Activated CD4-positive, alpha-beta memory T cell treated with anti-CD3 and anti-CD28 coated beads for 36 hours (primary cell): Measurements from ENCODE around the gene PLA1A. TPM values are rescaled to one million over a fixed set of nuclear protein-coding genes. Genes with fewer than 3 reads are reported as not detected.
A peak's percentile ranks its signal among the peaks of the same experiment; 100 is the strongest.

ENCODE experiments used
- CTCF ChIA-PET: fragments of 350-600 bp; sonication (Branson Sonifier 250); formaldehyde crosslinking; loops from one replicate; lab custom pipeline; 2021; ENCODE audit warnings: antibody characterized with exemption, inconsistent platforms; lab: Charles Lee
- POLR2A ChIA-PET: fragments of 350-600 bp; sonication (Branson Sonifier 250); formaldehyde crosslinking; loops from one replicate; lab custom pipeline; 2021; ENCODE audit warnings: antibody characterized with exemption; lab: Charles Lee
- DNase-seq: peaks from one replicate; pipeline ENCODE4 v3.0.0-alpha.2; 2020
- H3K27ac Mint-ChIP-seq: one replicate; pipeline ENCODE4 v1.8.0; 2021; ENCODE audit warnings: mixed read lengths
- H3K27me3 Mint-ChIP-seq: one replicate; pipeline ENCODE4 v1.8.0; 2021; ENCODE audit warnings: mixed read lengths
- H3K36me3 Mint-ChIP-seq: one replicate; pipeline ENCODE4 v1.8.0; 2021; ENCODE audit warnings: mixed read lengths
- H3K4me1 Mint-ChIP-seq: one replicate; pipeline ENCODE4 v1.8.0; 2021; ENCODE audit warnings: low read depth, mixed read lengths
- H3K4me3 Mint-ChIP-seq: one replicate; pipeline ENCODE4 v1.8.0; 2021; ENCODE audit warnings: mild to moderate bottlenecking, mixed read lengths
- H3K9me3 Mint-ChIP-seq: one replicate; pipeline ENCODE4 v1.8.0; 2021; ENCODE audit warnings: mixed read lengths
- intact Hi-C: fragments of 100-400 bp; cut with micrococcal nuclease; formaldehyde crosslinking; loops from one replicate; pipeline ENCODE4 v1.15.1; 2023
- total RNA-seq, 2 experiments: library from RNA; stranded (reverse); gene quantifications; one replicate each; pipeline ENCODE4 v1.2.3, GENCODE V29; 2021

The PLA1A gene
- total RNA-seq, 2 experiments from 2014 or later, result 0.31 to 0.34 TPM

DNA sequence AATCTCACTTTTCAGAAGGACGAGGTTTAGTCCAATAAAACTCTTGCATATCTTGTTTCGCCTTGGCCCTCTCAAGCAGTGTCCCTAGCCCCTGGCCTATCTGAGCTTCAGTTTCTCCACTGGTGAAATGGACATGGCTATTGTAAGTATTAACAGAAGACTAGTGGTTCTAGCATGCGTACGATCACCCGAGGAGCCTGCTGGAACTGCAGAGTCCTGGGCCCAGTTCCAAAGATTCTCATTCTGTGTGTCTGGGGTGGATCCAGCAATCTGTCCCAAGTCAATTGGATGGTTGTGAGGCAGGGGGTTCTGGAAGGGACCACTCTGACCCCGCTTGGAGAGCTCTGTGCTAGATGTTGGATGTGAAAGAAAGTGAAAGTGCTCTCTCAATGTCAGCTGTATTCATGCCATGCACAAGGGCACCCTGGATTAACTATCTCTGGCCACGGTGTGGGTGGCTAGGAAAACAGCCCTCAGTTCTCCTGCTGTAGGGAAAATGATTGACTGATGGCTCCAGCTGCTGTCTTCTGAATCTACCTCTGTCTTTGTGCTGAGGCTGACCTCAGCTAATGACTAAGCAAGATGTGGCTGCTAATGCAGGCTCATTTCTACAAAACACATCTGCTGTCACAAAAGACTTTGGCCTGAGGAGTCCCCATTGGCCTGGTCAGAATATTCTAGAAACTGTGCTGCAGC, 1.9 kb upstream of the PLA1A start:
- H3K27ac Mint-ChIP-seq, result no peak overlapping the region
- no peaks in the 10 kb centered on the region for H3K36me3 Mint-ChIP-seq
- ChIA-PET CTCF (no interaction called here), POLR2A (no interaction called here)
- no peak for DNase-seq
- H3K4me1 Mint-ChIP-seq, result peaks cover 21% of the 10 kb centered on the region
- peaks cover 2% of the 10 kb centered on the region for H3K27me3 Mint-ChIP-seq
- peaks cover under 1% of the 10 kb centered on the region for H3K9me3 Mint-ChIP-seq
- H3K4me3 Mint-ChIP-seq, result no peak overlapping the region
- intact Hi-C loops, result no loop called here

DNA sequence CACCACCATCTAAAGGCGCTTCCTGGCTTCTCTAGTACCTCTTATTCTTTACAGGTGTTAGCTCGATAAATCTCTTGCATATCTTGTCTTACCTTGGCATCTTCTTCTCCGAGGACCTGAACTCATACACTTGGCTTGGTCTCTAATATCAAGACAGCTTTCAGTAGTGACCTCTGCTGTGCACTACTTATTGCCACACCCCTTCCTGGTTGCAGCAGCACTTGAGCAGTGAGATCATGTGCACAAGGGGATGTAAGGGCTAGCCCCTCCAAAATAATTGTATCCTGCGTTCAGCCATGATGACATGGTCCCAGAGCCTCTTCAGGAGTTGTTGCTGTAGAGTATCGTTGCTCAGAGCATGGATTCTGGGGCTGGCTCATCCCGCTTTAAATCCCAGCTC, 1.3 kb upstream of the PLA1A start:
- DNase-seq, result no peak
- Mint-ChIP-seq H3K4me1 (peaks cover 24% of the 10 kb centered on the region), H3K36me3 (no peaks in the 10 kb centered on the region), H3K4me3 (no peak overlapping the region), H3K9me3 (no peaks in the 10 kb centered on the region), H3K27me3 (peaks cover 2% of the 10 kb centered on the region), H3K27ac (no peak overlapping the region)
- CTCF ChIA-PET, result no interaction called here
- intact Hi-C loops, result no loop called here
- POLR2A ChIA-PET, result no interaction called here

DNA sequence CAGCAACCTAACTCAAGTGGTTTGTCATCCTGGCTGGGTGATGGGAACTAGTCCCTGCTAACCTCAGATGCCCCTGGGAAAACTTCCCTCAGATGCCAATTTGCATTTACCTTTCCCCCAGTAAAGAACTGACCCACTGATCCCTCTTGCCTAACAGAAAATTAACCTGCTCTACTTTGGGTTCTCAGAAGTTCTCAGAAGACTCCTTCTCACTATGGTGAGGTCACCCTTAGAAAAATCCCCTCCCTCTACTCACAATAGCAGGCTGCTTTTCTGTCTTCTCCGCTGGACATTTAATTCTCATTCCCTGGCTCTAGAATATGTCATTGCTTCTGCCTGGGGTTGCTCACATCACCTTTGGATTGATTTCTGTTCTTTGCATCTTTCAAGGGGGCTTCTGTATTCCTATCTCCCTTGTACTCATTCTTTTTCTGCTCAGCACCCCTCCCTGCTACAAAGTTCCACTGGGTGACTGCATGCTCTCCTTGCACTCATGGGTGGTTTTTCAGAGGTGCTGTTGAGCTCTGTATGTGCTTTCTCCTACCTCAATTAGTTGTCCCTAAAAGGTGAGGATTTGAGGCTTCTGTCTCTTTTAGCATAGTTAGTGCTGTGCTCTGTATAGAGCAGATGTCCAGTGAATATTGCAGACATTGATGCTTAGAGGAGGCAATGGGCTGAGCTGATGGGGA, 869 bp downstream of the PLA1A start:
- Mint-ChIP-seq H3K27me3 (no peaks in the 10 kb centered on the region), H3K4me1 (peaks cover 24% of the 10 kb centered on the region), H3K9me3 (no peaks in the 10 kb centered on the region), H3K36me3 (no peaks in the 10 kb centered on the region), H3K4me3 (no peak overlapping the region), H3K27ac (no peak overlapping the region)
- ChIA-PET CTCF (interaction anchor here (2.6 to 4.1 kb wide), 2 partner anchors 77 to 82 kb away, joined by 7 to 27 read pairs; no protein-coding TSS in a partner anchor), POLR2A (no interaction called here)
- no peak for DNase-seq
- intact Hi-C loops, result loop anchor here (1.0 kb wide), 2 partner anchors 41 to 45 kb away; no protein-coding TSS in a partner anchor

DNA sequence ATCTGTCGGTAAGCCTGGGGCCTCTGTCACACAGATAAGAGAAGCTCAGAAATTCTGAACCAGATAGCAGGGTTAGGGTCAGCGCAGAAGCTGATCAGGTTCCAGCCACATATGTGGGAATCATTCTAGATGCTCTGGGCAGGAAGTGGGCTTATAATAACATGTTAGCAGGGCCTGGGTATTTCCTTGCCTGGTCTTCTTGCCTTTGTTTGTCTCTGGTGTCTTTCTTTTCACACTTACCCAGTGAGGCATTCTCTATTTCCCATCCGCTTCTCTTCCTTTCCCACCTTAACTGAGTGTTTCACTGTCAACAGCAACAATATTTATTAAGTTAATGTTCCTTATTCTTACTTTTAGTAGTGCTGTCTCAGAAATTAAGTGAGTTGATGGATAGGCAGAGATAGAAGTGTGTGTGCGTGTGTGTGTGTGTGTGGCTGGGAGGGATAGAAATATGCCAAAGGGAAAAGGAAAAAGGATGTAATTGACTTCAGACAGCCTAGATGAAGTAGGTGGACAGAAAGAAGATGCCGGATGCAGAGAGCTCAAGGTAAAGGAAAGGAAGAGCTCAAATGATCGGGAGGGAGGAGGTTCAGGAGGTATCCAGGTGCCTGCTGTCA, 2.0 kb downstream of the PLA1A start:
- ChIA-PET POLR2A (interaction anchor here (0.5 kb wide), 1 partner anchor 172 kb away, joined by 3 read pairs; no protein-coding TSS in a partner anchor), CTCF (interaction anchor here (0.8 to 4.1 kb wide), 12 partner anchors 11 to 80 kb away, joined by 3 to 27 read pairs (median 5); no protein-coding TSS in a partner anchor)
- no peaks in the 10 kb centered on the region for H3K36me3 Mint-ChIP-seq
- no peaks in the 10 kb centered on the region for H3K9me3 Mint-ChIP-seq
- H3K4me1 Mint-ChIP-seq, result peaks cover 24% of the 10 kb centered on the region
- intact Hi-C loops, result no loop called here
- no peak overlapping the region for H3K4me3 Mint-ChIP-seq
- H3K27me3 Mint-ChIP-seq, result peaks cover 2% of the 10 kb centered on the region
- DNase-seq, result no peak
- H3K27ac Mint-ChIP-seq, result no peak overlapping the region

DNA sequence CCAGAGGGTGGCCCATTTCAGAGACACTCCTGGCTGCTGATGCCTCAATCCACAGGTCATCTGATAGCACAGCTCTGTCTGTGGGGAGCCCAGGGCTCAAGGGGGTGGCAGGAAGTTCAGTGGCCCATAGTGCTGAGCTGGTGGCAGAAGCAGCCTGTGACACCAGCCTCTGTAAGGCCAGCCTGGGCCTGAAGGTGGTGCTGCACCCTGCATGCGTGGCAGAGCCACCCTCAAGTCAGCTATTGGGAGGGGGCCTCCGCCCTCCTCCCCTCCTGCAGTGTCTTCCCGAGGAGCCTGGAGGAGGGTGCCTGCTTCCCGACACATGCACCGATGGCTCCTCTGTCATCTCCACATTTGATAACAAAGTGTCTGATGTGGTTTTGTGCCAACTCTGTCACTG, 3.0 kb downstream of the PLA1A start:
- Mint-ChIP-seq H3K4me1 (peaks cover 27% of the 10 kb centered on the region), H3K9me3 (no peaks in the 10 kb centered on the region), H3K4me3 (no peak overlapping the region), H3K27me3 (peaks cover 2% of the 10 kb centered on the region), H3K36me3 (no peaks in the 10 kb centered on the region), H3K27ac (no peak overlapping the region)
- intact Hi-C loops, result loop anchor here (1.0 kb wide), 2 partner anchors 28 to 77 kb away; partner anchors contain the start of gene COX17
- DNase-seq, result peak; percentile 70
- ChIA-PET CTCF (interaction anchor here (0.7 to 4.1 kb wide), 18 partner anchors 10 to 182 kb away, joined by 3 to 27 read pairs (median 4); no protein-coding TSS in a partner anchor), POLR2A (interaction anchor here (1.5 kb wide), 1 partner anchor 76 kb away, joined by 9 read pairs; the partner anchor contains the start of gene COX17)

DNA sequence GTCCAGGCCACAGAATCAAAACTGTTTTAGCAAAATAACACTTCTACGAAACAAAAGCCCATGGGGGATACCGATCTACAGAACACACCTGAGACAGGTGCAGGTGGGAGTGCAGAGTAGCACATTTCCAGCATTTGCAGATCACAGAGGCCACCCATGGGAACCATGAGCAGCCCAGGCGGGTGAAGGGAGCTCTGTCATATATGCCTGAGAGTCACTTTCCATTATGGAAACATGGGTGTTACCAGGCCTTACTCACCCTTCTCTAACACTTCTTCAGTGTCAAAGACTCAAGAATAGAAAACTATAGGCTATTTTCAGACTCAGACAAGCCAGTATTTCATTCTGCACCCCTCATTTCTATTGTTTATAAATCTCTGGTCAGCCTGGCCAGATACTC, 3.5 kb downstream of the PLA1A start:
- Mint-ChIP-seq H3K4me1 (peaks cover 23% of the 10 kb centered on the region), H3K36me3 (no peaks in the 10 kb centered on the region), H3K27ac (no peak overlapping the region), H3K27me3 (peaks cover 2% of the 10 kb centered on the region), H3K9me3 (no peaks in the 10 kb centered on the region), H3K4me3 (no peak overlapping the region)
- intact Hi-C loops, result loop anchor here (1.0 kb wide), 2 partner anchors 27 to 76 kb away; partner anchors contain the start of gene COX17
- CTCF ChIA-PET, result interaction anchor here (0.7 to 4.1 kb wide), 14 partner anchors 13 to 102 kb away, joined by 3 to 27 read pairs (median 4); no protein-coding TSS in a partner anchor
- DNase-seq, result peak; percentile 44
- POLR2A ChIA-PET, result interaction anchor here (1.5 kb wide), 1 partner anchor 75 kb away, joined by 9 read pairs; the partner anchor contains the start of gene COX17

DNA sequence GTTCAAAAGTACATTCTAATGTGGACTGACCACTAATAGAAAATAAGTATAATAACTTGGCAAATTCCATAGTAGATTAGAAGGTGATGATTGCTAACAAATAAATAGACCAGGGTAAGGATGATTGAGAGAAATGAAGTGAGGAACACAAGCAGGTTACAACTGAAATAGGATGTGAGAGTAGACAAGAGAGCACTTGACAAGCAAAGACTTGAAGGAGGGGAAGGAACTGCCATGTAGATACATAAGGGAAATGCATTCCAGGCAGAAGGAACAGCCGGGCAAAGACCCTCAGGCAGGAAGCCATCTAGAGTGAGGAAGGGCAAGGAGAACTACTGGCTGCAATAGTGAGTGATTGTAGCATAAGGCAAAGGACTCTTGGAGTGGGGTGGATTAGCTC, 5.0 kb downstream of the PLA1A start:
- Mint-ChIP-seq H3K9me3 (no peaks in the 10 kb centered on the region), H3K27ac (no peak overlapping the region), H3K36me3 (no peaks in the 10 kb centered on the region), H3K4me3 (no peak overlapping the region), H3K4me1 (peaks cover 20% of the 10 kb centered on the region), H3K27me3 (peaks cover 2% of the 10 kb centered on the region)
- POLR2A ChIA-PET, result no interaction called here
- intact Hi-C loops, result no loop called here
- CTCF ChIA-PET, result interaction anchor here (2.9 to 4.1 kb wide), 2 partner anchors 21 to 77 kb away, joined by 16 to 27 read pairs; no protein-coding TSS in a partner anchor
- DNase-seq, result no peak

DNA sequence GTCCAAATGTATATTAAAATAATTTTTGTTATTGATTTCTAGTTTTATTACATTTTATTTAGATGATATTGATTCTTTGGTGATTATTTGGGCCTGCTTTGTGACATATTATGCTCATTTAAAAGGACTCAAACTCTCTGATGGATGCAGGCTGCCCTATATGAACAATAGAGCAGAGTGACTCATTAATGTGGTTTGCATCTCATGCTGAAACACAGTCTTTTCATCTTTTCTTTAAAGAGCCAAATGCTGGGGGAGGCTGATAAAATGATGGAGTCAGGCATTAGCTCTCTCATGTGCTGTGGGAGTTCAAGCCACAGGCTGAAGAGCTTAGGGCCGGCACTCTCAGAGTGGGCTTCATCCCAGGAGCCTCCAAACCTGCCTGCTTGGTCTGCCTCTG, 7.2 kb downstream of the PLA1A start:
- H3K36me3 Mint-ChIP-seq, result no peaks in the 10 kb centered on the region
- no peak overlapping the region for H3K27ac Mint-ChIP-seq
- DNase-seq, result no peak
- H3K4me1 Mint-ChIP-seq, result peaks cover 7% of the 10 kb centered on the region
- H3K4me3 Mint-ChIP-seq, result no peak overlapping the region
- POLR2A ChIA-PET, result no interaction called here
- intact Hi-C loops, result no loop called here
- H3K9me3 Mint-ChIP-seq, result no peaks in the 10 kb centered on the region
- H3K27me3 Mint-ChIP-seq, result peaks cover 6% of the 10 kb centered on the region
- CTCF ChIA-PET, result no interaction called here

DNA sequence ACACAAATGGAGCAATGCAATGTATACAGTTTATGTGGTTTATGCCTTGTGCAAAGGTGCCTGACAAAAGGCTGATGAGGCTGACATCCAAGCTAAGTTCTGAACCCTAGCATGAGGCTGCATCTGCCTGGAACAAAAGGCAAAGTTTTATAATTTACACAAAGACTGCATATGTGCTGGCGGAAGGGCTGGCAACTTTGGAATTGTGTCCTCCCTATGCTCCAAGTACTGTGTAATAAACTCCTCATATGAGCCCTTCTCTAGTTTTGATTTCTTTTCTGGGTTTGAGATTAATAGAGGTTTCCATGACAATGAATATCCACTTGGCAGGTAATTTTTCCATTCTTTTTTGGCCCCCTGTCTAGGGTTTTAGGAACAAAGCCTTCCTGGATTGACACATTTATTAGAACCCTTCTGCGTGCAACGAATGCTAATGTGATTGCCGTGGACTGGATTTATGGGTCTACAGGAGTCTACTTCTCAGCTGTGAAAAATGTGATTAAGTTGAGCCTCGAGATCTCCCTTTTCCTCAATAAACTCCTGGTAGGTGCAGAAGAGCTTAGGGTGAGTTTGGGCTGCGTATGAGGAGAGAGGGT, 10.8 kb downstream of the PLA1A start:
- CTCF ChIA-PET, result interaction anchor here (0.6 kb wide), 1 partner anchor 13 kb away, joined by 3 read pairs; no protein-coding TSS in a partner anchor
- no peaks in the 10 kb centered on the region for H3K9me3 Mint-ChIP-seq
- H3K36me3 Mint-ChIP-seq, result no peaks in the 10 kb centered on the region
- intact Hi-C loops, result no loop called here
- no peak overlapping the region for H3K27ac Mint-ChIP-seq
- peaks cover 14% of the 10 kb centered on the region for H3K27me3 Mint-ChIP-seq
- POLR2A ChIA-PET, result no interaction called here
- H3K4me3 Mint-ChIP-seq, result no peak overlapping the region
- no peak for DNase-seq
- peaks cover 3% of the 10 kb centered on the region for H3K4me1 Mint-ChIP-seq

DNA sequence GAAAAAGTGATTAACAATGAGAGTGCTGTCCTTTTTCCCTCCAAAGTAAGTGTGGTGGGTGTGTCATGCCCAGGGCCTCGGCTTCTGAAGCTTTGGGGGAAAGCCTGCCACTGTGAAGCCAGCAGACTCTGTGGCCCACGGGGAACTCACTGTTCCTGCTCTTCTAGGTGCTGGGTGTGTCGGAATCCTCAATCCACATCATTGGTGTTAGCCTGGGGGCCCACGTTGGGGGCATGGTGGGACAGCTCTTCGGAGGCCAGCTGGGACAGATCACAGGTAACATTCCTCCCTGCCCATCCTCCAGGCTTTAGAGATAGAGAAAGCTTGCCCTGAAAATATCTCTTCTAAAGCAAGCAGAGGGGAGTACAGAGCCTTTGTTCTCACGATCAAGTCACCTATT, 11.6 kb downstream of the PLA1A start:
- Mint-ChIP-seq H3K9me3 (no peaks in the 10 kb centered on the region), H3K4me1 (peaks cover 3% of the 10 kb centered on the region), H3K36me3 (no peaks in the 10 kb centered on the region), H3K27me3 (peaks cover 13% of the 10 kb centered on the region), H3K4me3 (no peak overlapping the region), H3K27ac (no peak overlapping the region)
- no peak for DNase-seq
- POLR2A ChIA-PET, result no interaction called here
- CTCF ChIA-PET, result no interaction called here
- intact Hi-C loops, result no loop called here

DNA sequence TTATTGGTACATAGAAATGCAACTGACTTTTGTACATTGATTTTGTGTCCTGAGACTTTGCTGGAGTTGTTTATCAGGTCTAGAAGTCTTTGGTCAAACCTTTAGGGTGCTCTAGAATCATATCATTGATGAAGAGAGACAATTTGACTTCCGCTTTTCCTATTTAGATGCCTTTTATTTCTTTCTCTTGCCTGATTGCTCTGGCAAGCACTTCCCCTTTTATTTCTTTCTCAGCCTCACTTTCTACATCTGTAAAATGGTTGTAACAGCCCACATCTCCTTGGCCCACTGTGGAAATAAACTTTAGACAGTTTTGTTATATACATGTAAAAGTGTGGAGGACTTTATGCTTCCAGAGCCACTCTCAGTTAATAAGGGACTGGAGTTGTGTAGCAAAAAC, 14.0 kb downstream of the PLA1A start:
- no peaks in the 10 kb centered on the region for H3K9me3 Mint-ChIP-seq
- peaks cover 12% of the 10 kb centered on the region for H3K27me3 Mint-ChIP-seq
- no peak overlapping the region for H3K27ac Mint-ChIP-seq
- ChIA-PET POLR2A (no interaction called here), CTCF (interaction anchor here (1.0 kb wide), 1 partner anchor 11 kb away, joined by 3 read pairs; no protein-coding TSS in a partner anchor)
- no peaks in the 10 kb centered on the region for H3K36me3 Mint-ChIP-seq
- DNase-seq, result no peak
- no peak overlapping the region for H3K4me3 Mint-ChIP-seq
- no peaks in the 10 kb centered on the region for H3K4me1 Mint-ChIP-seq
- intact Hi-C loops, result no loop called here
